HepG2 (cell line): ENCODE data around the gene CERS6. TPM values are rescaled to one million over a fixed set of nuclear protein-coding genes. Genes with fewer than 3 reads are reported as not detected.

Experiments
- CENPT ChIP-seq: sonication (generic); formaldehyde crosslinking; IDR thresholded peaks from 2 replicates; pipeline ENCODE4 v1.8.0; 2022; ENCODE audit warnings: low read depth, mild to moderate bottlenecking, moderate library complexity, missing genetic modification reagents
- FOXJ3 ChIP-seq: sonication (generic); formaldehyde crosslinking; IDR thresholded peaks from 2 replicates; pipeline ENCODE4 v1.4.0; 2020; ENCODE audit warnings: missing genetic modification reagents, mild to moderate bottlenecking, borderline replicate concordance
- HMGXB3 ChIP-seq: sonication (generic); formaldehyde crosslinking; IDR thresholded peaks from 2 replicates; pipeline ENCODE4 v1.4.0; 2020; ENCODE audit warnings: missing genetic modification reagents, borderline replicate concordance
- KAT8 ChIP-seq: IDR thresholded peaks from 2 replicates; pipeline ENCODE4 v1.6.1; 2016; ENCODE audit warnings: missing genetic modification reagents, missing compliant biosample characterization
- MAX ChIP-seq: IDR thresholded peaks from 2 replicates; pipeline ENCODE4 v1.6.1; 2012; ENCODE audit warnings: inconsistent platforms
- NR0B2 ChIP-seq: sonication (generic); formaldehyde crosslinking; IDR thresholded peaks from 2 replicates; pipeline ENCODE4 v1.4.0; 2020; ENCODE audit warnings: mild to moderate bottlenecking, missing genetic modification reagents
- RARA ChIP-seq: IDR thresholded peaks from 2 replicates; pipeline ENCODE4 v1.6.1; 2016; ENCODE audit warnings: missing genetic modification reagents, missing compliant biosample characterization
- SNAPC2 ChIP-seq: sonication (generic); formaldehyde crosslinking; IDR thresholded peaks from 2 replicates; pipeline ENCODE4 v1.8.1; 2022; ENCODE audit warnings: mild to moderate bottlenecking, missing genetic modification reagents
- SRSF1 ChIP-seq: fragments of 200-400 bp; formaldehyde crosslinking; optimal IDR thresholded peaks from 2 replicates; pipeline ENCODE3; 2017; ENCODE audit warnings: mild to moderate bottlenecking, low read depth, low read length, moderate library complexity
- TBX2 ChIP-seq: sonication (generic); formaldehyde crosslinking; IDR thresholded peaks from 2 replicates; pipeline ENCODE4 v1.5.0; 2020; ENCODE audit warnings: missing genetic modification reagents, mild to moderate bottlenecking, borderline replicate concordance
- USF2 ChIP-seq, 2 experiments: sonication (generic) in 1 of 2; formaldehyde crosslinking in 1 of 2; IDR thresholded peaks; 2 replicates each; pipeline versions ENCODE4 v1.5.1 to v1.6.1; 2011 to 2020; ENCODE audit warnings: borderline replicate concordance in 1 of 2, low read depth in 1 of 2, low read length in 1 of 2, mild to moderate bottlenecking in 1 of 2, missing genetic modification reagents in 1 of 2, moderate library complexity in 1 of 2
- ZFP91 ChIP-seq: sonication (generic); formaldehyde crosslinking; IDR thresholded peaks from 2 replicates; pipeline ENCODE4 v1.9.0; 2022; ENCODE audit warnings: missing genetic modification reagents, mild to moderate bottlenecking, borderline replicate concordance
- ZNF124 ChIP-seq: sonication (generic); formaldehyde crosslinking; IDR thresholded peaks from 2 replicates; pipeline ENCODE4 v1.4.0; 2020; ENCODE audit warnings: missing genetic modification reagents
- ZNF136 ChIP-seq: sonication (generic); formaldehyde crosslinking; IDR thresholded peaks from 2 replicates; pipeline ENCODE4 v1.8.1; 2022; ENCODE audit warnings: low read depth, mild to moderate bottlenecking, moderate library complexity, missing genetic modification reagents
- ZNF672 ChIP-seq: sonication (generic); formaldehyde crosslinking; IDR thresholded peaks from 2 replicates; pipeline ENCODE4 v1.8.1; 2022; ENCODE audit warnings: missing genetic modification reagents
- ZNF766 ChIP-seq: sonication (generic); formaldehyde crosslinking; IDR thresholded peaks from 2 replicates; pipeline ENCODE4 v1.5.0; 2020; ENCODE audit warnings: missing genetic modification reagents, borderline replicate concordance
- ZNF878 ChIP-seq: sonication (generic); formaldehyde crosslinking; IDR thresholded peaks from 2 replicates; pipeline ENCODE4 v1.8.1; 2023; ENCODE audit warnings: mild to moderate bottlenecking, missing genetic modification reagents, moderate library complexity
- polyA plus RNA-seq, 8 experiments: library from polyadenylated mRNA; depleted of rRNA in 3 of 8; stranded (reverse) in 7 of 8; unstranded in 1 of 8; fragments of >200 nt; fragmentation: Illumina TruSeq in 4 of 8; extraction: Trizol in 4 of 8; gene quantifications; 2 replicates each; pipeline versions ENCODE4 v1.2.1 to v1.2.3, GENCODE V29; 2011 to 2016; ENCODE audit warnings: low read depth in 4 of 8, missing spikeins in 1 of 8, mixed read lengths in 1 of 8; ENCODE audit not compliant: insufficient read depth in 1 of 8
- total RNA-seq, 5 experiments: library from RNA; depleted of rRNA; stranded (reverse); fragments of >200 nt; fragmentation: Illumina TruSeq; extraction: Trizol; gene quantifications; 2 replicates each; pipeline ENCODE4 v1.2.3, GENCODE V29; 2016; ENCODE audit warnings: low read depth in 1 of 5

CERS6 gene
- total and polyA plus RNA-seq, 2 of the 13 experiments (the other 11 are each of a cell fraction or from before 2014, with no cell fraction given) = 10.1 to 20.3 TPM

- peak; percentile 77 for TF ChIP-seq SRSF1
- peak; percentile 99 for TF ChIP-seq CENPT (CRISPR knock-in tag)
- TF ChIP-seq USF2 (IDR thresholded peaks at IDR 0.05; ENCODE audit: low read depth, low read length) = peak; percentile 84
- TF ChIP-seq USF2 (CRISPR knock-in tag; IDR thresholded peaks at IDR 0.05; ENCODE audit: borderline replicate concordance) = peak; percentile 91
- no peak for TF ChIP-seq ZNF136 (CRISPR knock-in tag)
- peak; percentile 64 for TF ChIP-seq RARA (CRISPR knock-in tag)
- TF ChIP-seq ZNF672 = no peak; the same call in 1 of the 2 replicates
- peak; percentile 99 for TF ChIP-seq SNAPC2 (CRISPR knock-in tag)
- peak; percentile 100 for TF ChIP-seq MAX
- peak; percentile 90; the same call in 1 of the 2 replicates for TF ChIP-seq ZNF766
- peak; percentile 81 for TF ChIP-seq KAT8 (CRISPR knock-in tag)
- TF ChIP-seq HMGXB3 = peak; percentile 58
- peak; percentile 98 for TF ChIP-seq ZNF124 (CRISPR knock-in tag)
- TF ChIP-seq ZNF878 (CRISPR knock-in tag) = peak; percentile 95
- peak; percentile 82 for TF ChIP-seq ZFP91
- peak; percentile 96 for TF ChIP-seq TBX2 (CRISPR knock-in tag)
- no peak for TF ChIP-seq FOXJ3 (CRISPR knock-in tag)
- peak; percentile 98 for TF ChIP-seq NR0B2
Observed at GRCh38 chr2:168455645-168456520, at the start of gene CERS6 (continued).
